Activated CD4-positive, alpha-beta T cell treated with anti-CD3 and anti-CD28 coated beads, Interleukin-2, Interleukin-4, amounts not matched to agents 100 ng/mL and 50 ng/mL, durations not matched to agents 16 hours and 8 hours (primary cell): ENCODE results near the gene DBN1.
"Not testable (repeated sequence)": the region's sequence is repeated elsewhere in the genome, so short reads cannot be mapped to it uniquely, and the experiment has no call there.

Experiments used
- DNase-seq: peaks from one replicate; pipeline ENCODE4 v3.0.0-alpha.2; 2020; ENCODE audit warnings: low spot score

Gene DBN1

DNA sequence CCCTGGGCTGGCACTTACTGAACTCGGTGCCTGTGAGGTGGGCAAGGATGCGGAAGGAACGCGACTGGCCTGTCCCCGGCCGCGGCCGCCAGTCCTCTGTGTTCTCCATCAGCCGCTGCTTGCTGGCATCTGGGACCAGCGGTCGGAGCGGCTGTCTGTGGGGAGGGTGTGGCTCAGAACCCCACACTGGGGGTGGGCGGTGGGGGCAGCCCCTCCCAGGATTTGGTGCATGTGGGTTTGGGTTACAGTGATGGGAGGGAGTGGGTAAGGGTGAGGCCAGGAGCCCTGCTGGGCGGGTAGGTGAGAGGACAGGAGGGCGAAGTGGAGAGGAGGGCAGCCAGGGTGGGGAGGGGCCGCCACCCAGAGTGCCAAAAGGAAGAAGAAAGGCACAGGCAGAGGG, 17.6 kb upstream of the DBN1 start:
- DNase-seq = no peak

DNA sequence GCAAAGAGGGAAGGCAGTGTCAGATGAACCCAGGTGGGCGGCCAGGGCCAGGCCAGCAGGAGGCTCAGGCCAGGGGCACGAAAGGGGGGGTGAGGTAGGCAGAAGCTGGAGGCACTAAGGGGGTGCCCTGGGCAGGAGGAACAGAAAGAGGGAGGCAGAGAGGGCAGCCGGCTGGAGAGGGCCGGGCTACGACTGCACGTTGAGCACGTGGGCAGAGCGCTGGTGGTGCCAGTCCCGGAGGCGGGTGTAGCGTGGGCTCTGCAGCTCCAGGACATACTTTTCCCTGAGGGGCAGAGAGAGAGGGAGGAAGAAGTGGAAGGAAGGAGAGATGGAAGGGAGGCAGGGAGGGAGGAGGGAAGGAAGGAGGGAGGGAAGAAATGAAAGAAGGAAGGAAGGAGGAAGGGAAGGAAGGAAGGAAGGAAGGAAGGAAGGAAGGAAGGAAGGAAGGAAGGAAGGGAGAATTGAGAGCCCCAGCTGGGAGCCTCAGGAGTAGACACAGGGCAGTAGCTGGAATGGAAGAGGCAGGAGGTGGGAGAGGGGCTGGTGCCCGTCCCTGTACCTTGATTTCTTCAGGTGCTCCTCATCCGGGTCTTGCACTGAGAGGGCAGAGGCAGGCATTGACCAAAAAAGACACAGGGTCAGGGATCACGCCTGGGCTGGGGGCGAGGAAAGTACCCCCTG, 17.0 kb upstream of the DBN1 start:
- no peak for DNase-seq

DNA sequence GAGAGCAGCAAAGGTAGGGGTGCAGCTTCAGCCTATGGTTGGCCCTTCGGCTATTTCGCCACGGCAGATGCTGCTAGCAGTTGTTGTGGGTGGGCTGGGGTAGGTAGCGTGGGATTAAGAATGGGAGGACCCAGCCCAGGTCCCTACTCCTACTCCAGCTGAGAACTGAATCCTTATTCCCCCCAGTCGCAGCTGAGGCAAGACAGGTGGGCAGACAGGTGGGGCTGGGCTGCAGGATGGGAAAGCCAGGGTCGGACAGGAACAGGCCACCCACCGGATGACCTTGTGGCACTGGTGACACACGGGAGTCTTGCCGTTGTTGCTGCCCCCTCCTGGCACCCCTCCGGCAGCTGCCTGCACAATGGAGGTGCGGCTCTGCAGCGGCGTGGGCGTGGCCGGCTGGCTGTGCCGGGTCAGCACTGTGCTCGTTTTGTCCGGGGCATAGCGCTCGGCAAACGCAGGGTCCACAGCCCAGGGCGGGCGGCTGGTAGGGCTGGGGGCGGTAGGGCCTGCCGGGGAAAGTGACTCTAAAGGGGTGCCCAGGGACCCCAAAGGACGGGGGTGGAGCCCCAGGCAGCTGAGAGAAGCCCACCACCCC, 15.8 kb upstream of the DBN1 start:
- DNase-seq = no peak

- DNase-seq = no peak
Measured at GRCh38 chr5:177487975-177488374, 14.5 kb upstream of the DBN1 start.

GRCh38 chr5:177487144-177487543, 13.7 kb upstream of the DBN1 start:
- DNase-seq = no peak

- no peak for DNase-seq
Measured at GRCh38 chr5:177486256-177486655, 12.8 kb upstream of the DBN1 start.

DNA sequence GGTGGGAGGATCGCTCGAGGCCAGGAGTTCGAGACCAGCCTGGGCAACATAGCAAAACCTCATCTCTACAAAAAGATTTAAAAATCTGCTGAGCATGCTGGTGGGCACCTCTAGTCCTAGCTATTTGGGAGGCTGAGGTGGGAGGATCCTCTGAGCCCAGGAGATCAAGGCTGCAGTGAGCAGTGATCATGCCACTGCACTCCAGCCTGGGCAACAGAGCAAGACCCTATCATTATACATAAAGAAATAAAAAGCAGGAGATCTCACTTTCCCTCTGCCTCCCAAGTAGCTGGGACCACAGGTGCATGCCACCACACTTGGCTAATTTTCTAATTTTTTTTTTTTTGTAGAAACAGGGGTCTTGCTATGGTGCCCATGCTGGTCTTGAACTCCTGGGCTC, 12.3 kb upstream of the DBN1 start:
- DNase-seq = not testable (repeated sequence)

- no peak for DNase-seq
Measured at GRCh38 chr5:177484902-177485549, 11.6 kb upstream of the DBN1 start.

GRCh38 chr5:177483994-177484901, 10.8 kb upstream of the DBN1 start:
- DNase-seq = no peak

GRCh38 chr5:177483042-177483441, 9.6 kb upstream of the DBN1 start:
- no peak for DNase-seq

GRCh38 chr5:177482359-177482795, 8.9 kb upstream of the DBN1 start:
- no peak for DNase-seq

GRCh38 chr5:177479774-177480173, 6.3 kb upstream of the DBN1 start:
- no peak for DNase-seq

DNA sequence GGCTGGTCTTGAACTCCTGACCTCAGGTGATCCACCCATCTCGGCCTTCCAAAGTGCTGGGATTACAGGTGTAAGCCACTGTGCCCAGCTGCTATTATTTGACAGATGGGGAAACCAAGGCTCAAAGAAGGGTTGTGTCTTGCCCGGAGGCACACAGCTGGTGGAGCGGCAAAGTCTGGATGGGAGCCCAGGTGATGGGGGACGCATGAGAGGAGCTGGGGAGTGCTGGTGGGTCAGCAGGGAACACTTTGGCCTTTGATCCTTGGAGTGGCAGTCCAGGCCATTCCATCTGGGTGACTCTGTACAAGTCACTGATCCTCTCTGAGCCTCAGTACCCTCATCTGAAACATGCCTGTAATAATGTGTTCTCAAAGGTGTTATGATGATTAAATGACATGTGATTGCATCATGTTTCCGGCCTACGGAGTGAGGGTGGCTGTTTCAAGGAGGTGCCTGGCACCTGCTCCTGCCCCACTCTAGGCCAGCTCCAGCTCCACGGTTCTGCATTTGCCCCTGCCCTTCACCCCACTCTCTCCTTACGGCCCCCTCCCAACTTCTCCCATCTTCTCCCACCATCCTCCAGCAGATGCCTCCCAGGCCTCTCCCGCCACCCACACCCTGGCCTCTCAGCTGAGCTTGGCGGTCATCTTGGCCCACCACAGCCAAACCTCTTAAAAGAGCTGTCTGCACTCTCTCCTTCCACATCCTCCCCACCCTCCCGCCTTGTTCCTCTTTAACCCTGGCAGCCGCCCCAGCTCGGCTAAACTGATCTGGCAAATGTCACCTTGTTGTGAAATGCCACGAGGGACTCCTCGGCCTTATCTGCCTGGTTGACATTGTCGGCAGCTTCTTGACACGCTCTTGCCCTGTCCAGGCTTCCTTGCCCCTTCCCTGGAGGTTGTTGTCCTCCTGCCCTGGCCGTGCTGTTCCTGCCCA, 5.5 kb upstream of the DBN1 start:
- DNase-seq = peak; percentile 43

GRCh38 chr5:177477701-177478477, 4.5 kb upstream of the DBN1 start:
- DNase-seq = no peak

- DNase-seq = no peak
Measured at GRCh38 chr5:177476531-177477233, 3.2 kb upstream of the DBN1 start.

DNA sequence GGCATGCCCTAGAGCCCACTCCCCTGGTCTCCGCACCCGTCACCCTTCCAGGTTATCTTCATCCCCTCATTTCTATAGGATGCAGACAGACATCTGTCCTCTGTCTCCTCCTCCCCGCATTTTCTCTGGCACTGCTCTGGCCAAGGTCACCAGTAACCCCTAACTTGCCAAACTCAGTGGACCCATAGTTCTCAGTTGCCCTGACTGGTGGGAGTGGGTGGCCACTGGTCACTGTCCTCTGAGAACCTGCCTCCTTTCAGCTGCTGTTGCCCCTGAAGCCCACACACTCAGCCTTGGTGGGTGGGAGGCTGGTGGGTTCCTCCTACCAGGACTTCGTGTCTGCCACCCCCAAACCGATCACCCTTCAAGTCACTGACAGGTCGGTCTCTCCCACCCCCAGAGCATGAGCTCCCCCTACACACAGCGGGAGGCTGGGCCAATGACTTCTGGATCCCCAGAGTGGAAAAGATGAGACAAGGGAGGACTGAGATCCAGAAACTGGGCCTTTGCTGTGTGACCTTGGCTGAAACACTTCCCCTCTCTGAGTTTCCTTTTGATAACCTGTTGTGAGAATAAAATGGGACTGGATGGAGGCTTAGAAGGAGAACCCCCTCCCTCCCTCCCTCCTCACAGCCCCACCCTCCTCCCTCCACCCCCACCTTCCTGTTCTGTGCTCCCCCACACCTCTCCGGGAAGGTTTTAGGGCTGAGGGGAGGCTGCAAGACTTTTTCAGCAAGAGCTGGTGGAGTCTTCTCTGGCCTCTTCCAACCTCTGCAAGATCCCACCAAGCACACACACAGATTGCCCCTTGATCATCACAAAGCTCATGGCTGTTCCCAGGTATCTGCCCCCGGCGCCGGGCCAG, 2.4 kb upstream of the DBN1 start:
- no peak for DNase-seq

DNA sequence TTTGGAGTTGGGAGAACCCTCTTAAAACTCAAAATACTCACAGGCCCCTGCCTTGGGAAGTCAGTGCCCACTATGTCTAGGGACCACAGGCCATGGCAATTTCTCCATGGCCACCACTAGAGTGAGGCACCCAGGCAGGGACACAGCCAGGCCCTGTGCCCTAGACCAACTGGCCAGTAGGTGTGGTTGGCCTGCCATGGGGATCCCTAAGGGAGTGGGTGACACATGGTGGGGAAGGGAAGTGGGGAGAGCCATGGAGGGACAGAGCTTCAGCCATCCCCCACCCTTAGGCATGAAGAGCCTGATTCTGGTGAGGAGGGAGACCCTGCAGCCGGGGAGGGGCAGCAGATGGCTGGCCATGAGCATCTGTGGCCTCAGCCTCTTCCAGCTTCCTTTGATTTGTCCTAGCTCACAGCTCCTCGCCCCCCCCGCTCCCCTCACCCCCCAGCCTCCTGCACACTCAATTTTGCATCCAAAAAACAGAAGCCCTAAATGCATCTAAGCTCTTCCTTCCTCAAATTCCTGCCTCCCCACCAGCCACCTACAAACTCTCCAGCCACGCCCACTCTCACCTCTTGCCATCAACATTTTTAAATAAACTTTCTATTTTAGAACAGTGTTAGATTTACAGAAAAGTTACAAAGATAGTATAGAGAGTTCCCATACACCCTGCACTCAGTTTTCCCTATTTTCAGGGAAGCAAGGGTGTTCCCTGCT, 1.6 kb upstream of the DBN1 start:
- DNase-seq = no peak

DNA sequence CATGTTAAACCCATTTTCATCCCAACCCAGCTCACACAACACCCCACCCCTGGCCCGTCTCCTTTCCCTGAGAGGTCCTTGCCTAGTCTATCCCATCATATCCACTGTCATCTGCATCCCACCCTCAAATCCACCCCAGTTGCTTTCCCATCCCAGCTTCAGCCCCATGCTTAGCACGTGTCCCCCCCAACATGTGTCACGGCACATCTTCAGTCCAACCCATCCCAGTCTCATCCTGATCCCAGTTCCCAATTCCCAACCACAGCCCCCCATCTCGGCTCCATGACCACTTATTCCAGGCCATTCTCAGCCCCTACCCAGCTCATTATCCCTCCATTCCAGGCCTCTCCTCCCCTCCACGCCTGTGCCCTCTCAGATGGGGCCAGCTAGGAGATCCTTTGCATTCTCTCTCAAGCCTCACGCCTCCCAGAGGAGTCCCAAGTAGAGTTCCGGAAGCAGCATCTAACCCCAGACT, 605 bp upstream of the DBN1 start:
- DNase-seq = no peak
